Measurements from ENCODE around the gene RARA. TPM values are rescaled to one million over a fixed set of nuclear protein-coding genes. Genes with fewer than 3 reads are reported as not detected.

Gene RARA
- total RNA-seq, 2 experiments from 2014 or later, result 66.6 to 66.7 TPM

GRCh38 chr17:40327244-40327729 lies 18.3 kb downstream of the RARA start:
- ChIA-PET CTCF (interaction anchor here (0.6 to 7.9 kb wide), 8 partner anchors 9 to 233 kb away, joined by 3 to 47 read pairs (median 11); no protein-coding TSS in a partner anchor), POLR2A (no interaction called here)
- DNase-seq, result peak; percentile 41
- Mint-ChIP-seq H3K9me3 (no peaks in the 10 kb centered on the region), H3K27ac (peak overlapping the region; percentile 96), H3K4me3 (peak overlapping the region; percentile 80), H3K27me3 (no peaks in the 10 kb centered on the region), H3K4me1 (peaks cover 88% of the 10 kb centered on the region), H3K36me3 (ENCODE audit: low read depth) (peaks cover 44% of the 10 kb centered on the region)

DNA sequence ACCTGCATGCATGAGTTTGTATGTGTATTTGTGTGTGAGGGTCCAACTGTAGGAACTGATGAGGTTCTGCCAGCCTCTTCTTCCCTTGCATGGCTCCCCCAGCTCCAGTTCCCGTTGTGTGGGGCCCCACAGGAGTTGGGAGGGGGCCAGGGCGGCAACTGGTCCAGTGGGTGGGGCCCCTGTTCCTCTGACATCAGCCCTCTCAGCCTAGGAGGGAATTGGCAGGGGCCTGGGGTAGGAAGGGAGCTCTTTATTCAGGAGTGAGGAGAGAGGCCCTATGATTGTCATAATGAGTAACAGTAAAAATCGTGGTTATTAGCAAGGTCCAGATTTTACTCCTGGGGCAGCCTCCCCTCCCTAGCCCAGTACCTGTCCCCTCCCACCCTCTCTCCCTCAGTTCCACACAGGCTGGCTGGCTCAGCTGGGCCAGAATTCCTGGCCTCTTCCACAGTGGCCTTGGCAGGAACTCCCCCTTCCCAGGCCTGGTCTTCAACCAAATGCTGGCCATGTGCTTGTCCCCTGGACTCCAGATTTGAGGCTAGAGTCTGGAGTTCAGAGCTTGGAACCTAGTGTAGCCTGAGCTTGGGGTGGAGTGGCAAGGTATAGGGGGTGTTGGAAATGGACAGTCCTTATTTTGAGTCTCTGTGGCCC lies 18.9 kb downstream of the RARA start:
- H3K36me3 Mint-ChIP-seq (ENCODE audit: low read depth), result peaks cover 48% of the 10 kb centered on the region
- DNase-seq, result no peak
- peaks cover 93% of the 10 kb centered on the region for H3K4me1 Mint-ChIP-seq
- H3K27me3 Mint-ChIP-seq, result no peaks in the 10 kb centered on the region
- peak overlapping the region; percentile 96 for H3K27ac Mint-ChIP-seq
- ChIA-PET POLR2A (interaction anchor here (0.6 kb wide), 1 partner anchor 1084 kb away, joined by 3 read pairs; no protein-coding TSS in a partner anchor), CTCF (interaction anchor here (0.6 to 7.9 kb wide), 9 partner anchors 8 to 232 kb away, joined by 3 to 47 read pairs (median 4); no protein-coding TSS in a partner anchor)
- H3K4me3 Mint-ChIP-seq, result peak overlapping the region; percentile 80
- H3K9me3 Mint-ChIP-seq, result no peaks in the 10 kb centered on the region

GRCh38 chr17:40328386-40328766 lies 19.4 kb downstream of the RARA start:
- CTCF ChIA-PET, result interaction anchor here (1.0 to 7.9 kb wide), 7 partner anchors 11 to 235 kb away, joined by 3 to 47 read pairs (median 4); no protein-coding TSS in a partner anchor
- H3K9me3 Mint-ChIP-seq, result no peaks in the 10 kb centered on the region
- H3K4me1 Mint-ChIP-seq, result peaks cover 93% of the 10 kb centered on the region
- peak overlapping the region; percentile 59 for H3K4me3 Mint-ChIP-seq
- POLR2A ChIA-PET, result interaction anchor here (0.6 kb wide), 1 partner anchor 1084 kb away, joined by 3 read pairs; no protein-coding TSS in a partner anchor
- H3K27ac Mint-ChIP-seq, result peak overlapping the region; percentile 88
- DNase-seq, result no peak
- peaks cover 52% of the 10 kb centered on the region for H3K36me3 Mint-ChIP-seq (ENCODE audit: low read depth)
- H3K27me3 Mint-ChIP-seq, result no peaks in the 10 kb centered on the region

DNA sequence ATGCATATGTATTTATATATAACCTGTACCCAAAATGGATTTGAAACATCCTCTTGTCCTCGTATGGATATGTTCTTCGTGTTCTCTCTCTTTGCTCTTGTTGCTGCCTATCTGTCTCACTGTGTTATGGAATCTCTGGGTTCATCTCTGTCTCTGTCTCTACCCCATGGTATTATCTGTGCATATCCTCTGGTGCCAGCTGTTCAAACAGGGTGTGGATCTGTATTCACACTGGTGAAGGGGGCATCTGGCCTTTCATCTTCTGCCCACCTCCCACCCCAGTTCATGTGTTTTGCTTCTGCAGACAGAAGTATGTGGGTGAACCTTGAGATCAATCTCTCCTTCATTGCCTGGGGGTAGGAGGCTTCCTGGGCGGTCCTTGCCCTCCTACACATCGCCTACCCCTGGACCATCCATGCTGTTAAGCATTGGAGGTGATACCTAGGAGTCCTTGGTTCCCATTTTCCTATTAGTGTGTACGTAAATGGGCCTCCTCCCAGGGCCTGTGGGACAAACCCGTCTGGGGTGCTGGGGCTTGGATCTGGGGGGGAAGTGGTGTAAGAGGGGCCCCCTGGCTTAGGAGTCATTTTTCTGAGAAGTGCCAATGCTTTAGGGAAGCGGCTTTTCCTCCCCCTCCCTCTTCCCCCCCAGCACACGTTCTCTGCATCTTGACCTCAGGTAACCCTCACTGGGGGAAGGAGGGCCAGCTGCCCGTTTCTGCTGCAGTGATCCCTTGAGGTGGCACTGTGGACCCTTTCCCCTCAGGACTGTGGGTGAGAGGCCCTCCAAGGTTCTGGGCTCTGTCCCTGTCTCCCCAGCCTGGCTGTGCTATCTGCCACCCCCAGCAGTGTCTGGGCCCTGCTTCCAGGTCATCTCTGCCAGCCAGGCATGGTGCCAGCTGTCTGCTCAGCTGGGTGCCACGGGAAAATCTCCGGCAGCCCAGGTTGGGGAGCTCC lies 21.1 kb downstream of the RARA start:
- Mint-ChIP-seq H3K36me3 (ENCODE audit: low read depth) (peaks cover 67% of the 10 kb centered on the region), H3K4me1 (peaks cover 94% of the 10 kb centered on the region), H3K27ac (peak overlapping the region; percentile 71), H3K4me3 (peak overlapping the region; percentile 41), H3K9me3 (no peaks in the 10 kb centered on the region), H3K27me3 (no peaks in the 10 kb centered on the region)
- no peak for DNase-seq
- POLR2A ChIA-PET, result no interaction called here
- CTCF ChIA-PET, result interaction anchor here (0.5 to 7.7 kb wide), 10 partner anchors 9 to 280 kb away, joined by 3 to 37 read pairs (median 4); partner anchors contain the start of gene WIPF2

- peak overlapping the region; percentile 71 for H3K27ac Mint-ChIP-seq
- DNase-seq, result no peak
- H3K4me3 Mint-ChIP-seq, result peak overlapping the region; percentile 45
- no peaks in the 10 kb centered on the region for H3K27me3 Mint-ChIP-seq
- CTCF ChIA-PET, result interaction anchor here (0.5 to 7.7 kb wide), 9 partner anchors 8 to 280 kb away, joined by 3 to 37 read pairs (median 4); partner anchors contain the start of gene WIPF2
- no peaks in the 10 kb centered on the region for H3K9me3 Mint-ChIP-seq
- H3K36me3 Mint-ChIP-seq (ENCODE audit: low read depth), result peaks cover 68% of the 10 kb centered on the region
- H3K4me1 Mint-ChIP-seq, result peaks cover 90% of the 10 kb centered on the region
- POLR2A ChIA-PET, result interaction anchor here (0.5 kb wide), 1 partner anchor 43 kb away, joined by 3 read pairs; the partner anchor contains the start of gene CDC6
These were observed 22.0 kb downstream of the RARA start for GRCh38 chr17:40330850-40331470.

GRCh38 chr17:40331743-40332641 lies 23.0 kb downstream of the RARA start:
- POLR2A ChIA-PET, result no interaction called here
- DNase-seq, result peak; percentile 42
- H3K4me3 Mint-ChIP-seq, result peak overlapping the region; percentile 45
- no peaks in the 10 kb centered on the region for H3K27me3 Mint-ChIP-seq
- H3K27ac Mint-ChIP-seq, result peak overlapping the region; percentile 71
- H3K36me3 Mint-ChIP-seq (ENCODE audit: low read depth), result peaks cover 68% of the 10 kb centered on the region
- peaks cover 86% of the 10 kb centered on the region for H3K4me1 Mint-ChIP-seq
- H3K9me3 Mint-ChIP-seq, result no peaks in the 10 kb centered on the region
- CTCF ChIA-PET, result interaction anchor here (0.8 to 7.7 kb wide), 9 partner anchors 7 to 230 kb away, joined by 3 to 37 read pairs (median 4); partner anchors contain the start of gene WIPF2

DNA sequence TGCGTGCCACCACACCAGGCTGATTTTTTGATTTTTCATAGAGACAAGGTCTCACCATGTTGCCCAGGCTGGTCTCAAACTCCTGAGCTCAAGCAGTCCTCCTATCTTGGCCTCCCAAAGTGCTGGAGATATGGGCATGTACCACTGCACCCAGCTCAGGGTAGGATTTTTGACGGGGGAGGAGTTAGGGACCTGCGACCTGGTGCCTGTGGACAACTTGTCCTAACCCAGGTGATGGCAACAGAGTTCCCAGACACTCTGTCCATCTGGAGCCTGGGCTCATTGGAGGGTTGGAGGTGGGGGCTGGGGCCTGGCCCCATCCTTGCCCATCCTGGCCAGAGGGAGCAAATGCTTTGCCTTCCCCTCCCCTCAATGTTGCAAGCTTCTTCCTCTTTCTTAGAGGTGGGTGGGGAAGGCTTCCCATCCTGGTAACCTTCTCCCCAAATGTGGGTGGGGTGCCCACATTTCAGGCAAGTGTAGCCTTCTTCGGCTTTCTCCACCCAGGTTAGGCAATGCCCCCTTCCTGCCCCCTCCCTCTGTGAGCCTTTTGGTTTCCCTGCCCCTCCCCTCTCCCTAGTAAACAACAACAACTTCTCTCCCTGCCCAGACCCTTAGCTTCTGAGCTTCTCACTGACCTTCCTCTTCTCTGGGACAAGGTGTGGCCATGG lies 24.9 kb downstream of the RARA start:
- POLR2A ChIA-PET, result no interaction called here
- peaks cover 85% of the 10 kb centered on the region for H3K4me1 Mint-ChIP-seq
- H3K36me3 Mint-ChIP-seq (ENCODE audit: low read depth), result peaks cover 69% of the 10 kb centered on the region
- H3K27me3 Mint-ChIP-seq, result no peaks in the 10 kb centered on the region
- CTCF ChIA-PET, result interaction anchor here (0.9 to 1.7 kb wide), 6 partner anchors 9 to 49 kb away, joined by 3 to 5 read pairs (median 3); no protein-coding TSS in a partner anchor
- peak overlapping the region; percentile 55 for H3K4me3 Mint-ChIP-seq
- no peak for DNase-seq
- H3K9me3 Mint-ChIP-seq, result no peaks in the 10 kb centered on the region
- peak overlapping the region; percentile 71 for H3K27ac Mint-ChIP-seq

DNA sequence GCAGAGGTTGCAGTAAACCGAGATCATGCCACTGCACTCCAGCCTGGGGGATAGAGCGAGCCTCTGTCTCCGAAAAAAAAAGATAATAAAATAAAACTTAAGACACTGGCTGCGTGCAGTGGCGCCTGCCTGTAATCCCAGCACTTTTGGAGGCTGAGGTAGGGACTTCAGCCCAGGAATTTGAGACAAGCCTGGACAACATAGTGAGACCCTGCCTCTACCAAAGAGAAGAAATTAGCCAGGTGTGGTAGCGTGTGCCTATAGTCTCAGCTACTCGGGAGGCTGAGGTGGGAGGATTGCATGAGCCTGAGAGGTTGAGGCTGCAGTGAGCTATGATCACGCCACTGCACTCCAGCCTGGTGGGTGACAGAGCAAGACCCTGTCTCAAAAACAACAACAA lies 26.6 kb downstream of the RARA start:
- H3K4me1 Mint-ChIP-seq, result peaks cover 87% of the 10 kb centered on the region
- no peaks in the 10 kb centered on the region for H3K9me3 Mint-ChIP-seq
- no peak overlapping the region for H3K4me3 Mint-ChIP-seq
- ChIA-PET POLR2A (no interaction called here), CTCF (interaction anchor here (0.6 to 2.3 kb wide), 5 partner anchors 9 to 91 kb away, joined by 3 to 8 read pairs (median 3); no protein-coding TSS in a partner anchor)
- H3K36me3 Mint-ChIP-seq (ENCODE audit: low read depth), result peaks cover 75% of the 10 kb centered on the region
- H3K27ac Mint-ChIP-seq, result no peak overlapping the region
- no peak for DNase-seq
- H3K27me3 Mint-ChIP-seq, result no peaks in the 10 kb centered on the region

DNA sequence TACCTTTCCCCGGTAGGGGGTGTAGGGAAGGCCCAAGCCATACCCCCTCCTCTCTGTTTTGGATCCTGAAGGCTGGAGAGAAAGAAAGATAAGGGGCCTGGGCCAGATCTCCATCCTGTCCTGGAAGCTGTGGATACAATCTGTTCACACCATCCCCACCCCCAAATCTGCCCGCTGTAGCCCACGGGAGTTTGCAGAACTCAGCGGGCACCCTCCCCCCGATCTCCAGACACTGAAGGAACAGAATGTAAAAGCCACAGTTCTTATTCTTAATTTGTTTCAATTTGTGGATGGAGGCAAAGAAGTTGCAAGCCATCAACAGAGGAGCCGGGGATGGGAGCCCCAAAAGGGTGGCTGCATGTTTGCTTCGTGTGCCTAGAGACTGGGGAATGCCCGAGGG lies 28.4 kb downstream of the RARA start:
- H3K27ac Mint-ChIP-seq, result peak overlapping the region; percentile 74
- DNase-seq, result no peak
- H3K9me3 Mint-ChIP-seq, result no peaks in the 10 kb centered on the region
- POLR2A ChIA-PET, result no interaction called here
- peaks cover 81% of the 10 kb centered on the region for H3K4me1 Mint-ChIP-seq
- CTCF ChIA-PET, result interaction anchor here (2.1 kb wide), 1 partner anchor 35 kb away, joined by 6 read pairs; no protein-coding TSS in a partner anchor
- no peak overlapping the region for H3K4me3 Mint-ChIP-seq
- peaks cover 68% of the 10 kb centered on the region for H3K36me3 Mint-ChIP-seq (ENCODE audit: low read depth)
- H3K27me3 Mint-ChIP-seq, result no peaks in the 10 kb centered on the region

DNA sequence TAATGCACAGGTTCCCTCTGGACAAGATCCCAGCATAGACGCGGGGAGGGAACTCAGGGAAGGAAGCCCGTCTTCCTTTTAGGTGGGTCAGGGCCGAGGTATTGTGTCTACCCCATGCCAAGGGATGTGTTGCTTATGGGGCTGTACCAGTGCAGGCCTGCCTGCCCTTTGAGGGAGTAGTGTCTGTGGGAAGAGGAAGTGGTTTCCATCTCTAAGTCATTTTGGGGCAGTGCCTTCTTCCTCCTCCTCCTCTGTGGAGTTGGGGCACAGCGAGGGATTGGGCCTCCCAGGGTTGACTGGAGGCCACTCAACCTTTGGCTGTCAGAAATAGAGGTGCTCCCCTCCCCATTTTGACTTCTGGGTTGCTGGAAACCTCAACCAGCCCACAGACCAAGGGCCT lies 29.1 kb downstream of the RARA start:
- Mint-ChIP-seq H3K4me3 (no peak overlapping the region), H3K36me3 (ENCODE audit: low read depth) (peaks cover 66% of the 10 kb centered on the region), H3K9me3 (no peaks in the 10 kb centered on the region), H3K27ac (peak overlapping the region; percentile 78), H3K4me1 (peaks cover 78% of the 10 kb centered on the region), H3K27me3 (no peaks in the 10 kb centered on the region)
- POLR2A ChIA-PET, result interaction anchor here (0.7 kb wide), 1 partner anchor 73 kb away, joined by 5 read pairs; no protein-coding TSS in a partner anchor
- no peak for DNase-seq
- CTCF ChIA-PET, result interaction anchor here (3.6 to 4.6 kb wide), 2 partner anchors 13 to 16 kb away, joined by 23 to 47 read pairs; no protein-coding TSS in a partner anchor

All from activated CD4-positive, alpha-beta T cell treated with anti-CD3 and anti-CD28 coated beads, Interleukin-2, amount 10 ng/mL, durations not matched to agents 7 days and 5 days (primary cell).